GM21737 (cell line): ENCODE results near the gene DDHD1.
"Not testable (repeated sequence)": the region's sequence is repeated elsewhere in the genome, so short reads cannot be mapped to it uniquely, and the experiment has no call there.

ENCODE experiments used
- ATAC-seq: cut with Tn5 transposase; IDR thresholded peaks from one replicate; pipeline ENCODE4 v1.9.1; 2021; ENCODE audit warnings: mild to moderate bottlenecking, moderate library complexity; ENCODE audit not compliant: unreplicated experiment

Gene DDHD1

GRCh38 chr14:53109105-53110041, 43.8 kb downstream of the DDHD1 start:
- peak; percentile 87 for ATAC-seq

- no peak for ATAC-seq
Observed at GRCh38 chr14:53108292-53109104, 44.6 kb downstream of the DDHD1 start.

- ATAC-seq = no peak
Observed at GRCh38 chr14:53106768-53107167, 46.4 kb downstream of the DDHD1 start.

- no peak for ATAC-seq
Observed at GRCh38 chr14:53103636-53104340, 49.3 kb downstream of the DDHD1 start.

GRCh38 chr14:53093206-53093605, 59.9 kb downstream of the DDHD1 start:
- ATAC-seq = no peak

GRCh38 chr14:53090853-53091252, 62.3 kb downstream of the DDHD1 start:
- no peak for ATAC-seq

GRCh38 chr14:53084954-53085353, 68.2 kb downstream of the DDHD1 start:
- not testable (repeated sequence) for ATAC-seq

GRCh38 chr14:53064475-53064874, 88.6 kb downstream of the DDHD1 start:
- ATAC-seq = no peak

GRCh38 chr14:53062856-53063255, 90.3 kb downstream of the DDHD1 start:
- ATAC-seq = no peak

- ATAC-seq = no peak
Observed at GRCh38 chr14:53060046-53060445, 93.1 kb downstream of the DDHD1 start.

- ATAC-seq = no peak
Observed at GRCh38 chr14:53055003-53055402, 98.1 kb downstream of the DDHD1 start.

- no peak for ATAC-seq
Observed at GRCh38 chr14:53054457-53054856, 98.7 kb downstream of the DDHD1 start.

- ATAC-seq = no peak
Observed at GRCh38 chr14:53048631-53049030, 104.5 kb downstream of the DDHD1 start.

GRCh38 chr14:53047307-53048069, 105.6 kb downstream of the DDHD1 start:
- ATAC-seq = no peak

- no peak for ATAC-seq
Observed at GRCh38 chr14:53044486-53044885, 108.6 kb downstream of the DDHD1 start.

- no peak for ATAC-seq
Observed at GRCh38 chr14:53043027-53043581, 110.0 kb downstream of the DDHD1 start.

GRCh38 chr14:53042480-53042879, 110.6 kb downstream of the DDHD1 start:
- ATAC-seq = no peak

GRCh38 chr14:53041067-53041466, 112.1 kb downstream of the DDHD1 start:
- no peak for ATAC-seq

- ATAC-seq = no peak
Observed at GRCh38 chr14:53038629-53039028, 114.5 kb downstream of the DDHD1 start.

- no peak for ATAC-seq
Observed at GRCh38 chr14:53037016-53037415, 116.1 kb downstream of the DDHD1 start.
